B cell (primary cell): ENCODE data around the gene TSN. TPM values are rescaled to one million over a fixed set of nuclear protein-coding genes. Genes with fewer than 3 reads are reported as not detected.

Experiments used
- ATAC-seq: fragments of 200-7000 bp; cut with Tn5 transposase; one replicate; pipeline ENCODE4 v1.10.0; 2021; ENCODE audit warnings: low read depth, mild to moderate bottlenecking, moderate number of reproducible peaks, moderate library complexity
- CTCF ChIA-PET: fragments of 350-600 bp; sonication (Branson Sonifier 250); formaldehyde crosslinking; loops from one replicate; lab custom pipeline; 2021; ENCODE audit warnings: antibody characterized with exemption, inconsistent platforms; lab: Charles Lee
- POLR2A ChIA-PET: fragments of 350-600 bp; sonication (Branson Sonifier 250); formaldehyde crosslinking; loops from one replicate; lab custom pipeline; 2021; ENCODE audit warnings: antibody characterized with exemption; lab: Charles Lee
- DNase-seq: peaks from one replicate; pipeline ENCODE4 v3.0.0; 2013
- H2AFZ ChIP-seq: 2 replicates; pipeline ENCODE4 v1.6.1; 2012; ENCODE audit warnings: mild to moderate bottlenecking, low read depth, low read length; ENCODE audit not compliant: insufficient read depth, poor library complexity, severe bottlenecking
- H3K27ac ChIP-seq, 2 donors: 1 replicate in 1 of 2; 2 replicates in 1 of 2; pipeline ENCODE4 v1.5.1; 2012 to 2013; ENCODE audit warnings: low read length in 2 of 2, mild to moderate bottlenecking in 2 of 2, moderate library complexity in 1 of 2
- H3K27me3 ChIP-seq, 4 experiments: fragments of 200-600 bp in 1 of 4; sonication (generic) in 1 of 4; replicated peaks in 1 of 4; 1 replicate in 2 of 4; 2 replicates in 2 of 4; pipeline versions ENCODE4 v1.6.1 to v1.7.0; 2013 to 2016; ENCODE audit warnings: low read length in 3 of 4, mild to moderate bottlenecking in 2 of 4, mixed read lengths in 1 of 4, moderate library complexity in 1 of 4; ENCODE audit not compliant: insufficient read depth in 4 of 4, control insufficient read depth in 3 of 4; ENCODE audit errors: control extremely low read depth in 1 of 4
- H3K36me3 ChIP-seq, 2 experiments: replicated peaks in 1 of 2; 1 replicate in 1 of 2; 2 replicates in 1 of 2; pipeline versions ENCODE4 v1.6.1 to v1.7.1; 2013; ENCODE audit warnings: low read length in 1 of 2; ENCODE audit not compliant: insufficient read depth in 2 of 2, control insufficient read depth in 1 of 2; ENCODE audit errors: control extremely low read depth in 1 of 2, extremely low read depth in 1 of 2
- H3K4me1 ChIP-seq, 2 donors: fragments of 200-600 bp in 1 of 2; sonication (generic) in 1 of 2; 1 replicate in 1 of 2; 2 replicates in 1 of 2; pipeline versions ENCODE4 v1.5.1 to v1.6.1; 2013 to 2017; ENCODE audit warnings: low read length in 2 of 2; ENCODE audit not compliant: control insufficient read depth in 2 of 2, insufficient read depth in 2 of 2
- H3K4me2 ChIP-seq: replicated peaks from 2 replicates; pipeline ENCODE3; 2012; ENCODE audit warnings: mild to moderate bottlenecking, low read depth, low read length; ENCODE audit not compliant: poor library complexity, severe bottlenecking
- H3K4me3 ChIP-seq, 5 experiments: fragments of 200-600 bp in 1 of 5; sonication (generic) in 1 of 5; 1 replicate in 3 of 5; 2 replicates in 2 of 5; pipeline versions ENCODE4 v1.5.1 to v1.7.0; 2011 to 2016; ENCODE audit warnings: low read length in 4 of 5, mild to moderate bottlenecking in 4 of 5, low read depth in 2 of 5, control low read depth in 1 of 5, moderate library complexity in 1 of 5; ENCODE audit not compliant: insufficient read depth in 1 of 5; ENCODE audit errors: control extremely low read depth in 1 of 5, extremely low read depth in 1 of 5
- H3K79me2 ChIP-seq: fragments of 200-600 bp; sonication (generic); one replicate; pipeline ENCODE4 v1.6.0; 2016; ENCODE audit warnings: low read length; ENCODE audit not compliant: control insufficient read depth, insufficient read depth
- H3K9ac ChIP-seq: fragments of 200-600 bp; sonication (generic); 2 replicates; pipeline ENCODE4 v1.6.1; 2017; ENCODE audit warnings: mild to moderate bottlenecking, low read length, moderate library complexity
- H3K9me3 ChIP-seq, 3 donors: one replicate each; pipeline versions ENCODE4 v1.6.1 to v1.7.1; 2013; ENCODE audit warnings: low read length in 2 of 3; ENCODE audit not compliant: control insufficient read depth in 2 of 3, insufficient read depth in 1 of 3; ENCODE audit errors: control extremely low read depth in 1 of 3
- H4K20me1 ChIP-seq: 2 replicates; pipeline ENCODE4 v1.6.0; 2012; ENCODE audit warnings: mild to moderate bottlenecking, low read length; ENCODE audit not compliant: insufficient read depth, control insufficient read depth, poor library complexity, severe bottlenecking
- H3K27ac Mint-ChIP-seq: one replicate; pipeline ENCODE4 v1.8.0; 2021; ENCODE audit warnings: mixed read lengths
- H3K27me3 Mint-ChIP-seq: one replicate; pipeline ENCODE4 v1.8.0; 2021; ENCODE audit warnings: mixed read lengths
- H3K4me1 Mint-ChIP-seq: one replicate; pipeline ENCODE4 v1.8.0; 2021; ENCODE audit warnings: mixed read lengths
- H3K4me3 Mint-ChIP-seq: one replicate; pipeline ENCODE4 v1.8.0; 2021; ENCODE audit warnings: mixed read lengths
- H3K9me3 Mint-ChIP-seq: one replicate; pipeline ENCODE4 v1.8.0; 2022; ENCODE audit warnings: mixed read lengths; ENCODE audit not compliant: insufficient read depth
- EZH2 ChIP-seq: IDR thresholded peaks from 2 replicates; pipeline ENCODE4 v1.6.1; 2012; ENCODE audit warnings: borderline replicate concordance, low read depth, mild to moderate bottlenecking, moderate library complexity, low read length; ENCODE audit not compliant: insufficient read depth, poor library complexity, severe bottlenecking
- WGBS: methylation state at CpG from one replicate; pipeline ENCODE4 v1.1.5; 2013; ENCODE audit warnings: missing lambda C conversion rate; ENCODE audit not compliant: insufficient coverage; 5-methylcytosine and 5-hydroxymethylcytosine counted together
- intact Hi-C: fragments of 100-400 bp; cut with micrococcal nuclease; formaldehyde crosslinking; loops from one replicate; pipeline ENCODE4 v1.10.0; 2022
- polyA plus RNA-seq: library from polyadenylated mRNA; depleted of rRNA; stranded (reverse); fragments of >200 nt; gene quantifications from 2 replicates; pipeline ENCODE4 v1.2.3, GENCODE V29; 2012
- total RNA-seq, 2 donors: library from RNA; stranded (reverse); fragments of 120-200 nt in 1 of 2; gene quantifications; 1 replicate in 1 of 2; 2 replicates in 1 of 2; pipeline versions ENCODE4 v1.2.3 to v1.2.4, GENCODE V29; 2013 to 2022
- TF ChIP-seq, protein P1 (sequence below): fragments of 200-600 bp; IDR thresholded peaks from one replicate; pipeline ENCODE4 v1.8.0; 2022; ENCODE audit warnings: antibody characterized with exemption, mild to moderate bottlenecking

TSN gene
- total and polyA plus RNA-seq, 2 donors (not counting 1 experiment from before 2014, with no cell fraction given), result 10.8 to 43.4 TPM

DNA sequence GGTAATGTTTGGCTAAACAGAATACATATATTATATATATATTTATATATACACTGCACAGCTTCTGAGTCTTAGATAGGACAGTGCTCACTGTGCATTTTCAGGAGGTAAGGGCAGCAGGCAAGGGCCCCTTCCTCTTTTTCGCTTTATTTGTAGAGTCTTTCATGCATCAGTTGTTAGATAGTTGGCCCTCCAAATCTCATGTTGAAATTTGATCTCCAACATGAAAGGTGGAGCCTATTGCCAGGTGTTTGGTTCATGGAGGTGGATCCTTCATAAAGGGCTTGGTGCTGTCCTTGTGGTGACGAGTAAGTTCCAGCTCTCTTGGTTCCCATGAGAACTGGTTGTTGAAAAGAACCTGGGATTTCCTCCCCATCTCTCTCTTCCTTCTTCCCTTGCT lies 48.1 kb downstream of the TSN start:
- peaks cover 0 to 18% (median 13%) of the 10 kb centered on the region in 3 donors for H3K9me3 ChIP-seq
- no peaks in the 10 kb centered on the region for H3K27me3 ChIP-seq
- TF ChIP-seq, protein P1, sequence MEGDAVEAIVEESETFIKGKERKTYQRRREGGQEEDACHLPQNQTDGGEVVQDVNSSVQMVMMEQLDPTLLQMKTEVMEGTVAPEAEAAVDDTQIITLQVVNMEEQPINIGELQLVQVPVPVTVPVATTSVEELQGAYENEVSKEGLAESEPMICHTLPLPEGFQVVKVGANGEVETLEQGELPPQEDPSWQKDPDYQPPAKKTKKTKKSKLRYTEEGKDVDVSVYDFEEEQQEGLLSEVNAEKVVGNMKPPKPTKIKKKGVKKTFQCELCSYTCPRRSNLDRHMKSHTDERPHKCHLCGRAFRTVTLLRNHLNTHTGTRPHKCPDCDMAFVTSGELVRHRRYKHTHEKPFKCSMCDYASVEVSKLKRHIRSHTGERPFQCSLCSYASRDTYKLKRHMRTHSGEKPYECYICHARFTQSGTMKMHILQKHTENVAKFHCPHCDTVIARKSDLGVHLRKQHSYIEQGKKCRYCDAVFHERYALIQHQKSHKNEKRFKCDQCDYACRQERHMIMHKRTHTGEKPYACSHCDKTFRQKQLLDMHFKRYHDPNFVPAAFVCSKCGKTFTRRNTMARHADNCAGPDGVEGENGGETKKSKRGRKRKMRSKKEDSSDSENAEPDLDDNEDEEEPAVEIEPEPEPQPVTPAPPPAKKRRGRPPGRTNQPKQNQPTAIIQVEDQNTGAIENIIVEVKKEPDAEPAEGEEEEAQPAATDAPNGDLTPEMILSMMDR, result no peak
- TF ChIP-seq EZH2, result no peak
- 0% methylated on average over 1 of the region's 2 CpGs for WGBS
- ATAC-seq (no peak), DNase-seq (no peak)
- peaks cover 8% of the 10 kb centered on the region for H3K9me3 Mint-ChIP-seq
- no peaks in the 10 kb centered on the region for H3K36me3 ChIP-seq
- ChIA-PET CTCF (no interaction called here), POLR2A (no interaction called here)
- H3K4me1 ChIP-seq, result peaks cover 11 to 14% of the 10 kb centered on the region in 2 donors
- no peak overlapping the region for H3K4me3 ChIP-seq
- H3K79me2 ChIP-seq, result no peaks in the 10 kb centered on the region
- H3K27me3 Mint-ChIP-seq, result peaks cover 3% of the 10 kb centered on the region
- H3K27ac Mint-ChIP-seq, result no peak overlapping the region
- H3K27ac ChIP-seq, result no peak overlapping the region
- peak overlapping the region; percentile 13 for H2AFZ ChIP-seq
- peak overlapping the region; percentile 13 for H3K4me2 ChIP-seq
- H3K4me3 Mint-ChIP-seq, result no peak overlapping the region
- no peaks in the 10 kb centered on the region for H4K20me1 ChIP-seq
- peaks cover 16% of the 10 kb centered on the region for H3K4me1 Mint-ChIP-seq
- no peak overlapping the region for H3K9ac ChIP-seq
- intact Hi-C loops, result no loop called here

GRCh38 chr2:121804340-121804739 lies 48.9 kb downstream of the TSN start:
- Histone ChIP-seq H3K9ac (no peak overlapping the region), H3K27ac (no peak overlapping the region), H3K27me3 (no peaks in the 10 kb centered on the region), H2AFZ (no peak overlapping the region), H3K4me1 (peaks cover 11 to 14% of the 10 kb centered on the region in 2 donors), H3K4me2 (peak overlapping the region; percentile 13), H3K36me3 (no peaks in the 10 kb centered on the region), H3K9me3 (peaks cover 0 to 18% (median 13%) of the 10 kb centered on the region in 3 donors), H3K4me3 (no peak overlapping the region), H4K20me1 (no peaks in the 10 kb centered on the region), H3K79me2 (no peaks in the 10 kb centered on the region)
- peaks cover 16% of the 10 kb centered on the region for H3K4me1 Mint-ChIP-seq
- TF ChIP-seq, protein P1, result no peak
- no peak for TF ChIP-seq EZH2
- H3K9me3 Mint-ChIP-seq, result peaks cover 8% of the 10 kb centered on the region
- ATAC-seq (no peak), DNase-seq (peak; percentile 29)
- ChIA-PET POLR2A (no interaction called here), CTCF (no interaction called here)
- intact Hi-C loops, result no loop called here
- H3K4me3 Mint-ChIP-seq, result no peak overlapping the region
- H3K27me3 Mint-ChIP-seq, result peaks cover 3% of the 10 kb centered on the region
- WGBS, result 0% methylated on average over 3 of the region's 5 CpGs
- no peak overlapping the region for H3K27ac Mint-ChIP-seq
